ENCODE measurements around the gene CFDP1.

CFDP1 gene

DNA sequence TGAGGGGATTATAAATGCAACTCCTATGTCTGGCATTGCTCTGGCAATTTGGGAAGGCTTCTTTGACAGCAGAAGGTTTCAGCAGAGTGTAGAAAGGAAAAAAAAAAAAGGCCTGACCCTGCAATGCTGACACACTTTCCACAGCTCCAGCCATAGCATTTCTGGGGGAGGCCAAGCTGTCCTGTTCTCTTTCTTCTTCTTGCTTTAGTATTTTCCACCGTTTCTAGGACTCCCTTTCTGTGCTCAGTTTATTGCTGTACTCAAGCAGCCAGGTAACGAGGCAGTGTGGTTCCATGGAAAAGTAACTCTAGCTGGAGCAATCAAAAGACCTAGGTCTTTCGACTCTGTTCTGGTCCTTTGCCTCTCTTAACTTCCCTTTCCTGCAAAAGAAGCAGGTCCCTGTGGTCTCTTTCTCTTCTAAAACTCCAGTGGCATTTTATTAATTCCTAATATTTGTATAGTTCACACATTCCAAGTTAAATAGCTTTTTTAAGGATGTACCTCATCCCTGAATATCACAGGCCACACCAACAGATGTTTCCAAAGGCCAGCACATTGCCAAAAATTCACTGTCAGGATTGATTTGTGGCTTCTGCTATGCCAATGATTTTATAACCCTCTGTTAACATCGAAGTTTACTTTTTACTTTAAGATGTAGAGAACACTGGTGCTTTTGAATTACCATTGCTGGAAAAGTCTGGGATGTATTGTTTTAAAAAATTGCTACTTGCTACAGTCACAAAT, 91.6 kb downstream of the CFDP1 start:
- TF ChIP-seq, protein P1, sequence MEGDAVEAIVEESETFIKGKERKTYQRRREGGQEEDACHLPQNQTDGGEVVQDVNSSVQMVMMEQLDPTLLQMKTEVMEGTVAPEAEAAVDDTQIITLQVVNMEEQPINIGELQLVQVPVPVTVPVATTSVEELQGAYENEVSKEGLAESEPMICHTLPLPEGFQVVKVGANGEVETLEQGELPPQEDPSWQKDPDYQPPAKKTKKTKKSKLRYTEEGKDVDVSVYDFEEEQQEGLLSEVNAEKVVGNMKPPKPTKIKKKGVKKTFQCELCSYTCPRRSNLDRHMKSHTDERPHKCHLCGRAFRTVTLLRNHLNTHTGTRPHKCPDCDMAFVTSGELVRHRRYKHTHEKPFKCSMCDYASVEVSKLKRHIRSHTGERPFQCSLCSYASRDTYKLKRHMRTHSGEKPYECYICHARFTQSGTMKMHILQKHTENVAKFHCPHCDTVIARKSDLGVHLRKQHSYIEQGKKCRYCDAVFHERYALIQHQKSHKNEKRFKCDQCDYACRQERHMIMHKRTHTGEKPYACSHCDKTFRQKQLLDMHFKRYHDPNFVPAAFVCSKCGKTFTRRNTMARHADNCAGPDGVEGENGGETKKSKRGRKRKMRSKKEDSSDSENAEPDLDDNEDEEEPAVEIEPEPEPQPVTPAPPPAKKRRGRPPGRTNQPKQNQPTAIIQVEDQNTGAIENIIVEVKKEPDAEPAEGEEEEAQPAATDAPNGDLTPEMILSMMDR (IDR thresholded peaks at IDR 0.05), result no peak

DNA sequence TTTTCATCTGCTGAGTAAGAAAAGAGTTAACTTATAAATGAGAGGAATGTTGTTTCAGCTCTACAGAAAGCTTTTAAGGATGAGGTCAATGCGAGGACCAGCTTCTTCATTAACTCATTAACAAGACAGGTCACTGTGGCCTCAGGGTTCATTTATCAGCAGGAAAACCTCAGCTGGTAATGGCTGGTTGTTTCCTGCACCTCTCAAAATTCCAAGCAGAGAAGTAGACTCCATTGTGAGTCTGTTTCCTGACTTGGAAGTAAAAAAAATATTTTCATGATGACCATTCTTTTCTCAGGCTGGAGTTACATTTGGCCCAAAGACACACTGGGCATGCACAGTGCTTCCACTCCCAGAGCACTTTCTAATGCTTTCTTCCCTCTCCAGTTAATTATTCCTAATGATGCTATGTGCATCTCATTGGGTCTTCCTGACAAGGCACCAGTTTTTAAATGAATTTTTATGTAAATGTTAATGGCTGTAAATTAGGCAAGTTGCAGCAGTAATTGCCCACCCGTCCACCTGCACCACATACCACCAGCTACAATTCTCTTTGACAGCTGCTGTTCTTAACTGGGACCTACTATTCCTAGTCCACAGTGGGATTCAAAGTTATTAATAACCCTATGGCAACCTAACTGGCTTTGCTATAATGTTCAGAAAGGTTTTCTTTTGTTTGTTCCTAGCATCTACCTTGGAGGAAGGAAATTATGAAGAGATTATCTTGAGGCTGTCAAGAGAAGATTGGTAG, 92.4 kb downstream of the CFDP1 start:
- TF ChIP-seq, protein P1 (IDR thresholded peaks at IDR 0.05), result no peak

- TF ChIP-seq, protein P1 (IDR thresholded peaks at IDR 0.05), result no peak
These were observed 95.9 kb downstream of the CFDP1 start for GRCh38 chr16:75337430-75337829.

DNA sequence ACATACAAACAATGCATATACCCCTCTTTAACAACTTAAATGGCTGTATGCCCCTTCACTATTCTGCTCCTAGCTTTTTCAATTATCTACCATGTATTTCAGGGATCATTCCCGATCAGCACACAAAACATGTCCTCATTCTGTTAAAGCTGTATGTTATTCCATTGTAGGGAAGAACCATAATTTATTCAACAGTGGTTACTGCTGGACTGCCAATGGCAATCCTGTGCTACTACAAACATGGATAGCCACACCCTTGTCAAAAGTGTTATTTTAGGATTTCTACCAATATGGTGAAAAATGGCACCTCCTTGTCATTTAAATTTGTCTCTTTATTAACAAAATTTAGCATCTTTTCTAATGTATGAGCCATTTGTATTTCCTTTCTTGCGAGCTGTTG, 96.8 kb downstream of the CFDP1 start:
- TF ChIP-seq, protein P1 (IDR thresholded peaks at IDR 0.05), result no peak

DNA sequence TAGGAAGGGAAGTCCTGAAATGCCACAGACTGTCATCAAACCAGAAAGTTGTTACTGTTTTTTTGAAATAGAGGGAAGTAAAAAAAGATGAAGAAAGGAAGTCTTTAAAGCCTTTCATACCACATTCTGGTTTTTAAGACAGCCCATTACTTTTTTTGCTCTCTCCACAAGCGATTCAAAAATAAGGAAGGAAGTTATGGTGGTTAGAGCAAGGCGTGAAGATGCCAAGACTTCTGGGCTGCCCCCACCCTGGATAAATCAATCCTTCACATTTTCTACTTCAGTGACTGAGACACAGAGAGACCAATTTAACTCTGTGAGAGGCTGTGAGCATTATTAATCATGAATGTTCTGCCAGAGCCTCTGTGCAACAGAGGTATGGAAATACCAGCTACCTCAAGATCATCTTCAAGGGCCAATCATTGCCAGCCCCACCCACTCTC, 99.6 kb downstream of the CFDP1 start:
- TF ChIP-seq, protein P1 (IDR thresholded peaks at IDR 0.05), result no peak

DNA sequence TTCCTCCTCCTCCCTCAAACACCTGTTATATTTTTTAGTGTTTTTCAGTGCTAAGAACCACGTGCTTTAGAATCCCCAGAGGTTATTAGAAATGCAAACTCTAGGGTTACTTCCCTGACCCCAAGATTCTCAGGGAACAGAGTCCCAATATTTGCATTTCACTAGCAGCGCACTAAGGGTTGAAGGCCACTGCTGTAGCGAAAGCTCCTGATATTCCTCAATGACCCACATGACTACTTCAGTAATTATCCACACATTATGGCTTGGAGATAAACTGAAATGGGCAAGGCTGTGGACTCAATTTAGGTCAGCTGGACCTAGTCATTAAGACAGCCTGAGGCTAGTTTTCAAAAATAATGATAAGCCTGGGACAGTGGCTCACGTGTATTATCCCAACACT, 103.4 kb downstream of the CFDP1 start:
- TF ChIP-seq, protein P1 (IDR thresholded peaks at IDR 0.05), result no peak

- TF ChIP-seq, protein P1 (IDR thresholded peaks at IDR 0.05), result no peak
These were observed 107.0 kb downstream of the CFDP1 start for GRCh38 chr16:75326333-75326732.
